ENCODE results near the gene ATP6V1G3.
A peak's percentile ranks its signal among the peaks of the same experiment; 100 is the strongest.
"Not testable (repeated sequence)": the region's sequence is repeated elsewhere in the genome, so short reads cannot be mapped to it uniquely, and the experiment has no call there.

ATP6V1G3 gene, protein sequence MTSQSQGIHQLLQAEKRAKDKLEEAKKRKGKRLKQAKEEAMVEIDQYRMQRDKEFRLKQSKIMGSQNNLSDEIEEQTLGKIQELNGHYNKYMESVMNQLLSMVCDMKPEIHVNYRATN

DNA sequence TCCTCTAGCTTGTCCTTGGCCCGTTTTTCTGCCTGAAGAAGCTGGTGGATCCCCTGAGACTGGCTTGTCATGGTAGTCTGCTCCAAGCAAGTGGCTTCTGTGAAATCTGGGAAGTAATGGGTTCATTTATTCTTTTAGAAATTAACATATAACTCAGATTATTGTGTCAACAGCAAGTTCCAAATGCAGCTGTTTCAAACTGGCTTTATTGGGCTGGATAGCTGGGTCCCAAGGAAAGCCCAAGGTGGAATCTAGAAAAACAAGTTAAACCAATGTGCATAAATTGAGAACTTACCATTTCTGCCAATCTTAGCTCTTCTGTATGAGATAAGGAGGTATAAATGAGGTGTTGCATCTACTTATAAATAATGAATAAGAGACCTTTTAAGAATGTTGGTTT, at the start of gene ATP6V1G3:
Gene ATP6V1G3 (minus strand): TSS at position 101 of the 400 bp plus-strand sequence. CDS start 30 bp downstream, at position 71.
- DNase-seq, result no peak

DNA sequence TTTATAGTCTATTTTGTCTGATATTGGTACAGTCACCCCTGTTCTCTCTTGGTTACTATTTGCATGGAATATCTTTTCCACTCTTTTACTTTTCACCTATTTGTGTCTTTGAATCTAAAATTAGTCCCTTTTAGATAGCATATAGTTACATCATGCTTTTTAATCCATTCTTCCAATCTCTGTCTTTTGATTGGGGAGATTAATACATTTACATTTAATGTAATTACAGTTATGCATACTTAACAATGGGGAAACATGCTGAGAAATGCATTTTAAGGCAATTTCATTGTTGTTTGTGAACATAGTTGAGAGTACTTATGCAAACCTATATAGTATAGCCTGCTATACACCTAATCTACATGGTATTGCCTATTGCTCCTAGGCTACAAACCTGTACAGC, 48.4 kb upstream of the ATP6V1G3 start:
- no peak for DNase-seq

DNA sequence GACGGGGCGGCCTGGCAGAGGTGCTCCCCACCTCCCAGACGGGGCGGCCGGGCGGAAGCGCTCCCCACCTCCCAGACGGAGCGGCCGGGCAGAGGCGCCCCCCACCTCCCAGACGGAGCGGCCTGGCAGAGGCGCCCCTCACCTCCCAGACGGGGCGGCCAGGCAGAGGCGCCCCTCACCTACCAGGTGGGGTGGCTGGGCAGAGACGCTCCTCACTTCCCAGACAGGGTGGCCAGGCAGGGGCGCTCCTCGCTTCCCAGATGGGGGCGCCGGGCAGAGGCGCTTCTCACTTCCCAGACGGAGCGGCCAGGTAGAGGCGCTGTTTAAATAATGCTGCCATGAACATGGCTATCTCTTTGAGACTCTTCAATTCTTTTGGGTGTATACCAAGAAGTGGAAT, 43.7 kb upstream of the ATP6V1G3 start:
- DNase-seq, result no peak

DNA sequence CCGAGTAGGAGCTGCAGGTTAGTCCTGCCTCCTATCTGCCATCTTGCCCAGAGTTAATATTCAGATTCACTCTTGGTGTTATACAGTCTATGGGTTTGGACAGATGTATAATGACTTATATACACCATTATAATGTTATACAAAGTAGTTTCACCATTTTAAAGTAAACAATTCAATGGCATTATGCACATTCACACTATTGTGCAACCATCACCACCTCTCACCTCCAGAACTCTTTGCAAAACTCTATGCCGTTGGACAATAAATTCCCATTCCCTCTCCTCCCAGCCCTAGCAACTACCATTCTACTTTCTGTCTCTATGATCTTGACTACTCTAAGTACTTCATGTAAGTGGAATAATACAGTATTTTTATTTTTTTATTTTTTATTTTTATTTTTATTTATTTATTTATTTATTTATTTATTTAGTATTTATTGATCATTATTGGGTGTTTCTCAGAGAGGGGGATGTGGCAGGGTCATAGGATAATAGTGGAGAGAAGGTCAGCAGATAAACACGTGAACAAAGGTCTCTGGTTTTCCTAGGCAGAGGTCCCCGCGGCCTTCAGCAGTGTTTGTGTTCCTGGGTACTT, 42.8 kb upstream of the ATP6V1G3 start:
- not testable (repeated sequence) for DNase-seq

DNA sequence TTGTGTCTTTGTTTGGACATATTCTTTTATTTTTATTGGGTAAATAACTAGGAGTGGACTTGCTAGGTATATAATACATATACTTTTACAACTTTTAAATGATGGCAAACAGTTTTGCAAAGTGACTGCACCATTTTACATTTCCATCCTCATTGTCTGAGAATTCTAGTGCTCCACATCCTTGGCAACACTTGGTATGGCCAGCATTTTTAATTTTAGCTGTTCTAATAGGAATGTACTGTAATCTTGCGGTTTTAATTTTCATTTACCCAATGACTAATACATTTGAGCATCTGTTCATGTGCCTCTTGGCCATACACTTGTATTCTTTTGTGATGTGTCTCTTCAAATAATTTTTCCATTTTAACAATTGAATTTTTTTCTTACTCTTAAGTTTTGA, 37.0 kb upstream of the ATP6V1G3 start:
- DNase-seq, result no peak

DNA sequence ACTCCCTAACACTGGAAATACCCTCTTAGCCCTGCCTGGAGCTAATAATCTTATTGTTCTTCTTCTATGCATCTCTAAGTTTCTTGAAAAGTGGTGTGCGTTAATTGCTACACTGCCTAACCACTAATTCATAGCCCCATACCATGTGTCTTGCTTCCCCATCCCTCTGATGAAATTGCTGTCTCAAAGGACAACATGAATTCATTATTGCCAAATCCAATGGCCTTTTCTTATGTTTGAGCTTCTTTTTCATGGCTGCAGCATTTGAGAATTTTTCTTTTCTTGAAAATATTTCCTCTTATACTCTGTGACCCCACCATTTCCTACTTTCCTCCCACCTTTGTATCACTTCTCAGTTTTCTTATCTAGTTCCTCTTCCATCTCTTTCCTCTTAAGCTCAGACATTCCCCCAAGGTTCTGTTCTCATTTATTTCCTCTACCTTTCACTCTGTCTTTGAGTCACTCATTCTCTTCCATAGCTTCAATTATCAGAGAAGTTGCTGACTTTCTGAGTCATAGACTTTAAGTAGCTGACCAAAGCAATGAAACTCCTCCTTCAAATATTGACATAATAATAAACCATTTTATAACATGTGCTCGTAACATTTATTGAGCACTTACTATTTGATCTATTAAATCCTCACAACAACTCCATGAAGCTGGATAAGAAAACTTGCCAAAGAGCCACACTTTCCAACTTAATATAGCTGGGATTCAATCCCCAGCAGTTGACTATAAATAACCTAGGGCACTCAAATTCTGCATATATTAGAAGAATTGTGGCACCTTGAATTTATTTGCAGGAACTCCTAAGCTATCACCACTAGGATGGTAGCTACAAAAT, 35.5 kb upstream of the ATP6V1G3 start:
- no peak for DNase-seq

DNA sequence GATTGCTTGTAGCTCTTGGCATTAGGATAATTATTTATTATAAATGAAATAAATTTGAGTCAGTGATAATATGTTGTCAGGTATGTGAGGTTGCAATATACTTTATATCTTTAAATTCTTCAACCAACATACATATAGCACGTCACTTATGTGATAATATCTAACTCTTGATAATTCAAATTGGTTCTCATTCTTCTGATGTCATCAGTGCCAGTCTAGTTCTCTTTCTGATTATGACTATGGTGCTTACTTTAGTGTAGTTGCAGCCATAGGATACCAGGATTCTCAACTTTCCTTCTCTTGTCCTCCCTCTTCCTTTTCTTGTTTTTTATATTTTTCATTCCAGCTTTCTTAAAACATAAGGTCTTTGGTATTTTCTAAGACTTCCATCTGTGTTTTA, 34.8 kb upstream of the ATP6V1G3 start:
- DNase-seq, result no peak

DNA sequence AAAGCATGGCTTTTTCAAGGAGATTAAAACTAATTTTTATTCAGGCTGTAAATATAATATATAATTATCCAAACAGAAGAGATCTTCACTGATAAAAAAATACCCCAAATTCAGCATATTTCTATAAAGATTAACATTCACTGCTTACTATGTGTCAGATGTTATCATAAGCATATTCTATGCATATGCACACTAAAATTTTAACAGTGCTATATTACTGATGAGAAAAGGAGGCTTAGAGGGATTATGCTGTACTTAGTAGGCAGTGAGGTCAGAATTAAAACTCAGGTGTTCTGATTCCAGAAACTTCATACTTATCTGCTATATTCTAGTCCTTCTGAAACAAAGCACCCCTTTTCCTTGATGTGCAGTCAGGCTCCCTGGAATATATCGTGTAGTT, 33.8 kb upstream of the ATP6V1G3 start:
- no peak for DNase-seq

DNA sequence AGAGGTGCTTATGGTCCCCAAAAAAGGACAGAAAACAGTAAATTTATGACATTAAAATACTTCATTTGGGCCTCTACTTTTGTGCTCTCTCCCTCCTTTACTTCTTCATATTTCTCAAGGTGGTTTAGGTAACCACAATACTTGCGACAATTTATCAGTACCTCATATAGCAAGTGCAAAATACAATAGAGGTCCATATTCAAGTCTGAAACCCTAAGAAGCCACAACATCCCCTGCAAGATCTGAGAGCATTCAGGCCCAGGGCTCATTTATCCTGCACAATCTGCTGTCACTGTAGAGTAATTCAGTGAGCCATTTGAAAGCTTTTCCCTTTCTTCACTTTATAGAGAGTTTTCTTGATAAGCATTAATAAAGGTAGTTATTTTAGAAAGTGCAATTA, 24.2 kb upstream of the ATP6V1G3 start:
- peak; percentile 52 for DNase-seq

DNA sequence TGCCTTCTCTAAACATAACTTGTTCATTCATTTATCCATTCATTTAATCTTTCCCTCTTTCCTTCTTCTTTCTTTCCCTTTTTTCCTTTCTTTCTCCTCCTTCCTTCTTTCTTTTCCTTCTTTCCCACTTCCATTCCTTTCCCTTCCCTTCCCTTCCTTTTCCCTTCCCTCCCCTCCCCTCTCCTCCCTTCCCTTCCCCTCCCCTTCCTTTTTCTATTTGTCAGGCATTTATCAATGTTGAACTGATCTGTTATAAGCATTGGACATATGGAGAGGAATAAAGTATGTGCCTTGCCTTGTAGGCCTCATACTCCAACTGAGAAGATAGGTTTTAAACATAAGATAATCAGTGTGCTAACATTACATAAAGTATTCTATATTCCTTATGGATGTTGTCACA, 23.7 kb upstream of the ATP6V1G3 start:
- no peak for DNase-seq

DNA sequence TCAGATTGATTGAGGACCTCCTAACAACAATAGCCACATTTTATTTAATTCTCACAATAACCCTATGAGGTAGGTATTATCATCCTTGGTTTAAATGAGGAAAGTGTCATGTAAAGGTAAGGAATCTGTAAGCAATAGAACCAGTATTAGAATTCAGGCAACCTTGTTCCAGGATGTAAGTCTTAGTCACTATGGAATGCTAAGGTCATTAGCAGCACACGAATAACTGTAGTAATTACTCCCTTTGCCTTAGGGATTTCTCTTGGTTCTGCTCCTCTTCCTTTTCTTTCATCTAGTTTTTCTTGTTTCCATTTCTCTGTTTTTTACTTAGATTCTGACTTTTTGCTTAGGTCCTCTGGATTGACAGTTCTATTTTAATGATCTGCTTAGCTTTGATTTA, 23.1 kb upstream of the ATP6V1G3 start:
- DNase-seq, result no peak

DNA sequence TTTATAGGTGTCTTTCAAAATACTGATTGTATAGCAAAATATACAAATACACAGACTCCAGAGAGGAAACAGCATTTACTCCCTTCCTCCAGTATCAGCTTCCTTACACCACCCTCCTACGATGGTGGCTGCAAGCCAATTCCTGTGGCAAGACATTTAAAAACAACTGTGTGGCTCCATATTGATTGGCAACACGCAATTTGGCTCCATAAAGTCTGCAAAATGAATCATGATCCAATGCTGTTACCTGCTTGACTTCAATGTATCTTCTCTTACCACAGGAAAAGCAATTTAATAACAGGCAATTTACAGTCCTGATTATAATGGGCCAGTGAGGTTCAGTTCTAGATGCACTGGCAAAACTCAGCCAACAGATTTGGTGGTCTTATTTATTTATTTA, 19.7 kb upstream of the ATP6V1G3 start:
- DNase-seq, result no peak

DNA sequence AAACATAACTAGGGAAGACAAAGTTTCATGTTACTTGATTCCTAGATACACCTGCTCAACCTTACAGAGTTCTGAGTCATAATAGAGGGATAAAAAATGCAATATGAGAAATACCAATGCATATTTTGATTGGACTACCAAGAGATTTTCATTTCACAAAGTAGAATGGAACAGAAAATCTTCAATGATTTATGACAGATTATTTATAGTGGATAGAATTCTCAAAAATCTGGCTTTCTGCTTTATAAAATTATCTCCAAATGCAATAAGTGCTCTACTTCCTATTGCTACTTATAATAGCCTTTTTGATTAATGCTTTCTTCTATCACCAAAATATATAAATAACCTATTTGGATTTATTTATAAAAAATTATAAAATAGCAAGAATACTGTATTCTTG, 18.9 kb upstream of the ATP6V1G3 start:
- no peak for DNase-seq

DNA sequence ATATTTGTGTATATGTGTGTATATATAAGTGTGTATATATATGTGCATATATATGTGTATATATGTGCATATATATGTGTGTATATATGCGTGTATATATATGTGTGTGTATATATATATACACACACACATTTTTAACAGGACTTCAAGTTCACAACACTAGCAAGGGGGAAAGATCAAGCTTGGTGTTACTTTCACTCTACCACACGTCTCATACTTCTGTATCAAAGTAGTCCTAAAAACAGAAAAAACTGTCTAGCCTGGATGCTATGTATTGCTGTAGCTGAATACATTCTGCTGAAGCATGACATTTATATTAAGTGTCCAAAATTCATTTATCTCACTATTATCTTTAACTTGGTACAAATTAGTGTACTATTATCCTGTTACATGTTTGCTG, 17.9 kb upstream of the ATP6V1G3 start:
- peak; percentile 29 for DNase-seq

DNA sequence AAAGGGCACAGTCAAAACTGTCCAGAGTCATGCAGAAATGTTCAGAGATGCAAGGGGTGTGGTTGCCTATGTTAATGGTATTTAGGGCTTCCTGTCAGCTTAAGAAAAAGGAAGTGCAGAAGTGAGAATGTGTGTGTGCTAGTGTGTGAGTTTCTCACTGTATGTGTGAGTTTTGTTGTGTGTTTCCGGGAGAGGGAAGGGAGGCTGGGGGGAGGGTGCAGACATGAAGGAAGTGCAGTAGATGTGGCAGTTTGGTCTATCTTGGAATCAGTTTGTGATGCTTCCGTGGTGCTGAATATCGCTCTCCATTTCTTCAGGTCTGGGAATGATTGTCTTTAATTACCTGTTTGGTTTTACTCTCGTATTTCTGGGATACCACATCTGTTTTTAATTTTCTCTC, 16.5 kb upstream of the ATP6V1G3 start:
- peak; percentile 89 for DNase-seq

DNA sequence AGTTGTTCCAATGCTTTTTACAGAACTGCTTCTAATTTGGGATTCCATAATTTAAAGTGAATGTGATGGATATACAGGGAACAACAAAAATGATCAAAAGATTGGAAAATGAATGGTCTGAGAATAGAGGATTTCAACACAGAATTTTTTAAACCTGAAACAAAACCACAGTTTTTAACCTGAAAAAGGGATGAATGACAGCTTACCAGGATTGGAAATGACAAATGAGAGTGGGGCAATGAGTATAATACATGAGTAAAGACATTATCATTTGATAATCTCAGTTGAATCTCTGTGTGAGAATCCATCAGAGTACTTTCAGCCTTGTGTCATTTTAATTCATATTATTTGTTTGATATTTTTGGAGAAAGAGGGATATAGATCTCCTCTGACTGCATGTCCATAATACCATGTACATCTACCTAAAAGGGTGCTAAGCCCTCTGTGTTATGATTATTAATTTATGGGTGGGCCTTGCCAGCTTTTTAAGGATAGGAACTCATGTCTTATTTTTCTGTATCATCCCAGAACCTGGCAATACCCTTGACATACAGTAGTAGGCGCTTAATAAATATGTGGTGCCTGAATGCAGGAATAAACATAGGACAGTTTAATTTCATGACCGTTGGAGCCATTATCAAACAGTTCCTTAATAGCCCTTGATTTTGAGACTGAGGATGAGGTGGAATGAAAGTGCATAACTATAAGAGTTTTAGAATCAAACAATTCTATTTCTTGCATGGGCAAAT, 12.4 kb upstream of the ATP6V1G3 start:
- no peak for DNase-seq

DNA sequence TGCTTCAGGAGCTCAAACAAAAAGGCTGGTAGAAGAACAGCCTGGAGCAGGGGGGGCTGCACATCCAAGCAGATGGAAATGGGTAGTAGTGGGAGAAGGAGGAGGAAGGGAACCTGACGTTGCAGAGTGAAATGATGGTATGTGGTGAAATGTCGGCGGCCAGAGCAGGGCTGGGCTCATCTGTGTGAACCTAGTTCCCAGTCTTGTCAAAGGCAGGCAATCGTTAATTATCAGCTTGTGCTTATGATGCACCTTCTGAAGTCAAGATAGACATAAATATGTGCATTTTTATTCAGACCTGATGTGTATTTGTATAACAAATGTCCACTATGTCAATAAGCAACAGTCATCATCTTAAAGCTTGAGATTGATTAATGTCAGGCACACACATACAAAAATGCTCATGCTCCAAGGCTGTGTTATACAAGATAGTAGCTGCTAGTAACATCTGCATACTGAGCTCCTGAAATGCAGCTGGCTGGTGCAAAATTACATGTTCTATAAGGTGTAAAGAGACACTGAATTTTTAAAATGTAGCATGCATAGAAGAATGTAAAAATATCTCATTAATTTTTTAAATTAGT, 10.6 kb upstream of the ATP6V1G3 start:
- no peak for DNase-seq

DNA sequence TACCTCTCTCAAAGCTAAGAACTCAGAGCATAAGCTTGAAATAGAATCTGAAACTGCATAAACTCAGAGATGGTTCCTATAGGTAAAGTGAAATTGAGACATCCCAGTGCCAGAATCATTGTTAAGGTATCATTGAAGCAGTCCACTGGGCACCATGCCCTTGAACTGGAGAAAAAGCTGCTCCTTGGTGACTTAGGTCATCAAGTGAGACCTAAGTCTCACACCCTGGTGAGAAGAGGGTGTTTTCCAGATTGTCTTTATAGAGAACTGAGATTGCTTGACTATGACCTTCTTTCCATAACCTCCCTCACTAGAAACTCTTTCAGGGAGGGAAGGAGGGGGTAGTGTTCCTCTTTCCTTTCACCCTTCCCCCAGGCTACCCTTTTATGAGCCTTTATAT, 9.4 kb upstream of the ATP6V1G3 start:
- no peak for DNase-seq

DNA sequence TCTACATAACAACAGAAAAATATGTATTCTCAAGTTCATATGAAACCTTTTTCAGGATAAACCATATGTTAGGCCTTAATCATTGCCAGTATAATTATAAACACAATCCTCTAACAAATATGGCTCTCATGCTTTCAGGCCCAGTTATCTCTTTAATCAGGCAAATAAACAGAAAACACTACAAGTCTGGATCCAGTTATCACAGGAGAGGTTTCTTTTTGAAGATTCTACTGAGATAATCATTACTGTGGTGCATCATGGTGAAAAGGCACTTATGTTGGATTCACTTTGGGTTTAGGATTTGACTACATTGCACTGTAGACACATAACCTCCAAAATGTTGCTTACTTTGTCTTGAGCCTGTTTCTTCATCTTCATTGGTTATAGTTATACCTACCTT, 8.4 kb upstream of the ATP6V1G3 start:
- DNase-seq, result no peak

DNA sequence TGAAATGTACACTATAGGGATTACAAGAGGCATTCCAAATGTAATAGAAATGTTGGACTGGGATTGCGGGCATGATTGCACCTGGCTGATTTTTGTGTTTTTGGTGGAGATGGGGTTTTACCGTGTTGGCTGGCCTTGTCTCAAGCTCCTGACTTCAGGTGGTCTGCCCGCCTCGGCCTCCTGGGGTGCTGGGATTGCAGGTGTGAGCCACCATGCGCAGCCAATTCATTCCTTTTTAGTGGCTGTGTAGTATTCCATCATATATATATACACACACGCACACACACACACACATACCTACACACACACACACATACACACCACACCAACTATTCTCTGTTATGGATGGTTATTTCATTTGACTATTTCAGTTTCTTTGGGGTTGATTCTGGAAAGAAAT, 4.7 kb upstream of the ATP6V1G3 start:
- no peak for DNase-seq

DNA sequence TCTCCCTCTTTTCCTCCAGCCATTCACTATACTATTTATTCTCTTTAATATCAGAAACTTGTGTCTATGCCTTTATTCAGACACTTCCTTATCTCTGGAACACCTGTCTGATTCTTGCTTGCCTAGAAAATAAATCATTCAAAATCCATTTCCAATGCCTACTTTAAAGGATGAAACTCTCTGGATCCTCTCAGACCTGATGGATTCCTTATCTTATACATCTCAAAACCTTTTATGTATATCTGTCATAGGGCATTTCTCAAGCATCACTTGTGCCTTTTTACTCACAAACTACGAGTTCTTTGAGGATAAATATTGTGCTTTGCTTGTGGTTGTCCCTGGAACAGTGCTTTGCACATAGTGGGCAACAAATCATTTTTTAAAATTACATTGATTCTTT, 3.8 kb upstream of the ATP6V1G3 start:
- no peak for DNase-seq

DNA sequence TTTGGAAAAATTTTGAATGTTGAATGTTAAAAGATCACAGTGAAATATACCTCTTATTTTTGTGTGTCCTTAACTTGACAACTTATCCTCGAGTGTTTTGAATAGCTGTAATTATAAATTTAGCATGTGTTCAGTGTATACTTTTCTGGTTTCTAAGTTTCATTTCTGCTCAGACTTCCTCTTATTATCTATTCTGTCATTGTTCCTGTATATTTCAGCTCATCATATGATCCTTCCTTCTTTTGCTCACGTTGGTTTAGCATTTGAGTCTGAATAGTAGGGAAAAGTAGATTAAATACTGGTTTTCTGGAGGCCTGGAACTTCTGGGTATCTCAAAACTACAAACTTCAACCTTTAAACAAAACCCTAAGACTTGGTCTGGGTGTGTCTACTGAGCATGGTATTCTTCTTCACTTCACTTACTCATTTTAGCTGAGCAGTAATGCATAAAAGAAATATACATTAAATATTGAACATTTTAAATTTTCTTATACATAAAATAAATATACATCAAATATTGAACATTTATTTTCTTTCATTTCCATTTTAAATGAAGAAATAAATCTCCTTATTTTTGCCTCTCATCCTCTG, 3.3 kb upstream of the ATP6V1G3 start:
- DNase-seq, result no peak

DNA sequence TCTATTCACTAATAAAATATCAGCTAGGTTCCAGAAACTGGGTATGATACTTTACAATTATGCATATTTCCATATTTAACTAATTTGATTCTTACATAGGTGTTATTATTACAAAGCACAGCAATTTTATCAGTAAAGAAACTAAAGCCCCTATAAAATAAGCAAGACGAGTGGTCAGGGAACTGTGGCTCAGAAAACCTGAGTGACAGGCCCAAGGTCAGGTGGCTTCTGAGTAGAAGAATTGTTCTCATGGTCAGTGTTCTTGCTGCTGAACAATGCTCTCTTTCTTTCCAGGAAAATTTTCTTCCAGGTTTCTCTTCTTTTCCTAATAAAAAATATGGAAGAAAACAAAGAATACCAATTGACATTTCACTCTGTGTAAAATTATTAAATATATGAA, 2.2 kb upstream of the ATP6V1G3 start:
- no peak for DNase-seq
